DMS53 (cell line): ENCODE results near the gene FAM13A.
"Not testable (repeated sequence)": the region's sequence is repeated elsewhere in the genome, so short reads cannot be mapped to it uniquely, and the experiment has no call there.

ENCODE experiments used
- DNase-seq: peaks from one replicate; lab custom pipeline; 2025; lab: John Stamatoyannopoulos, UW

The FAM13A gene

GRCh38 chr4:89056953-89057398, at the start of gene FAM13A:
Gene FAM13A (minus strand): TSS chr4:89057185. CDS start chr4:89056964, 221 bp downstream.
- peak; percentile 91 for DNase-seq

- DNase-seq = no peak
Observed at GRCh38 chr4:89105726-89106125, 48.7 kb upstream of the FAM13A start.

GRCh38 chr4:89101256-89102161, 44.5 kb upstream of the FAM13A start:
- no peak for DNase-seq

DNA sequence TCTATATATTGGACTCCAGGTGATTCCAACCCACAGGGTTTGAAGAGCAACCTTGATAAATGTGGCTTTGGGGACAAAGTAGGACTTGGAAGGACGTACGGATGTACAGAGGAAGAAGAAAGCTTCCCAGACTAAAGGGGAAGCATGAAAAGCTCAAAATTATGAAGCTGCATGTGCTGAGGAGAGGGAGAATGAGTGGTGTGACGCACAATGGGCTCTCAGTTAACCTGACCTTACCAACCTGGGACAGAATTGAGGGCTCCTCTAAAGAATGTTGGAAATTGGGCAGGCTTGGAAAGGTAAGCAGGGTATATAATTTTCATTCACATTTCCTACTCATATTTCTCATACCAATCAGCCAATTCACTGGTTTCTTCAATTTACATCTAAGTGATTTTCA, 43.9 kb upstream of the FAM13A start:
- no peak for DNase-seq

- no peak for DNase-seq
Observed at GRCh38 chr4:89099471-89099870, 42.5 kb upstream of the FAM13A start.

GRCh38 chr4:89099034-89099433, 42.0 kb upstream of the FAM13A start:
- no peak for DNase-seq

DNA sequence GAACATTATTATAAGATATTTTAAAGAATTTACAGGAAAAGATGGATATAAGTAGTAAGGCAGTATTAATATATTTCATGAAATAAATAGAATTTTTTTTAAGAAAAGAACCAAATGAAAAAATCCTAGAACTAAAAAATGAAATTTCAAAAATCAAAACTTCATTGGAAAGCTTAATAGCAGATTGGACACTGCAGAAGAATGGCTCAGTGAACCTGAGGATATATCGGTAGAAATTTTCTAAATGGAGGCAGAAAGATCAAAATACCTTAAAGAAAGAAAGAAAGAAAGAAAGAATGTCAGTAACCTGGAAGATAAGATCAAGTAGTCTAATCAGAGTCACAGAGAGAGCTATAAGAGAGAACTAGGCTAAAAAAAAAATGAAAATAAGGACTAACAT, 21.3 kb upstream of the FAM13A start:
- no peak for DNase-seq

GRCh38 chr4:89077761-89078160, 20.8 kb upstream of the FAM13A start:
- DNase-seq = no peak

GRCh38 chr4:89072921-89073320, 15.9 kb upstream of the FAM13A start:
- DNase-seq = peak; percentile 72

- no peak for DNase-seq
Observed at GRCh38 chr4:89071311-89071710, 14.3 kb upstream of the FAM13A start.

DNA sequence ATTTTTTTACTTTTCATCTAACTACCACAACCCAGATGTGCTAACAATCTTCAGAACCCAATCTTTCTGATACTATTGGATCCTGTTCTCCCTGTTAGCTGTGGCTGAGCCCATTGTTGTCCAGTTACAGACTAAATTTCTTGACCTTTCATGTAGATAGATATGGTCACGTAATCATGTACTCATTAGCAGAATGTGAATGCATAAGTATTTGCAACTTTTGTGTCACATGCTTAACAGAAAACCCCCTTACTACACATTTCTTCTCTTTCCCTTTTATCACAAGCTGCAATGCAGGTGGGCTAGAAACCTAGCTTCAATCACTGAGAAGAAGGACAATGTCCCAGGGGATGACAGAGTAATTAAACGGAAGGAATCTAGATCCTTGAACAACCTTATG, 13.1 kb upstream of the FAM13A start:
- no peak for DNase-seq

DNA sequence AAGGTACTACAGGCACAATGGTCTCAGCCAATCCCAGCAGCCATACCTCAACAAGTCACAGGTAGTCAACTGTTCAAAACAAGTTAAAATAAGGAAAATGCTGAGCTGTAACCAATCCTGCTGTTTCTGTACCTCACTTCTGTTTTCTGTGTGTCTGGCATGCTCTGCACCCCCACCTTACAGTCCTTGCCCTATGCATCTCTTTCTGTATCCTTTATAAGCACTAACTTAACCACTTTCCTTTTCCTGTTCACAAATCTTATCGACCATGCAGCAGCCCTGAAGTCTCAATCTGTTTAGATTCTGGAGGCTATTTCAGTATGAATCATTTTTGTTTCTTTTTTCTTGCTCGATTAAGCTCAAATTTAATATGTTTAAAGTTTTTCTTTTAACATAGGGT, 12.5 kb upstream of the FAM13A start:
- DNase-seq = no peak

- no peak for DNase-seq
Observed at GRCh38 chr4:89067417-89067816, 10.4 kb upstream of the FAM13A start.

DNA sequence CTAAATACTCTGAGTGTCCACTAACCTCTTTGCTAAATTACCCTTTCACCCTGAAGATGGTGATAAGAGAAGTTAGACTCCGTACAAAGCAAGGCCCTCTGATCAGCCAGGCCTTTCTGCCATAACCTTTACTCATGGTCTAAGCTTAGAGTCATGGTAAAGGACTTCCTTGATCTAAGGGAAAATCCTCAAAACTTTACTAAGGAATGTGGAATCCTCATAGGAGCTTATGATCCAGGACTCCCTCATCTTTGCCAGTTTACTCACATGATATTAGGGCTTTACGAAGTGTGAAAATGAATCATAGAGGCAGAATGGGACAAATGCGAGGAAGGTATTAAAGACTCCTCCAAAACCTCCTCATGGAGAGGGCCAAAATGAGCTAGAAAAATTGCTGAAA, 7.9 kb upstream of the FAM13A start:
- DNase-seq = no peak

GRCh38 chr4:89057844-89058243, 859 bp upstream of the FAM13A start:
- not testable (repeated sequence) for DNase-seq

DNA sequence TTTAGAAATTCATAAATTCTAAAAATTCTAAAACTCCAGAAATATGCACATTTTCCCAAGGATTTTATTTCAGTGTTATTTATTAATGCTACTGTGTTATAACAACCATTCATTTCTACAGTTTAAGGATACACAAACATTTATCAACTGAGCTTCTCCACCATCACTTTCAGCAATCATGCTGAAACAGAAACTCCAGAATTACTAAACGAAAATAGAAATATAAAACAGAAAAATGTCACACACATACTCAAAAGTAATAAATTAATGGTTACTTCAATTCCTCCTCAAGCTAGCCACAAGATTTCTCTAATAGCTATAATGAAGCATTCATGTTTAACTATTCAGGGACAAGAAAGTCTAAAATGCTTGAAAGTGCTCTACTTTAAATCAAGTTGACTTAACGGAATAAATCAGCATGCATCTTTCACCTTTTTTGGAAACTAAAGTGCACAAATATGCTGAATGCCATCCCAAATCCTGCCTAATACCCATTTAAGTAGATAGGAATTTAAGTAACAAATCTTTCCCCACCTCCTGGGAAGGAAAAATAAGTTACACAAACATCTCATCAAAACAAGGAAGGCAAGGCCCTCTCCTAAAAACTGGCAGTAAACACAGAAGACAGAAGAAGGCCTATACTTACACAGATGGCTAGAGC, 563 bp downstream of the FAM13A start:
- DNase-seq = no peak

- DNase-seq = no peak
Observed at GRCh38 chr4:89055157-89056080, 1.6 kb downstream of the FAM13A start.

DNA sequence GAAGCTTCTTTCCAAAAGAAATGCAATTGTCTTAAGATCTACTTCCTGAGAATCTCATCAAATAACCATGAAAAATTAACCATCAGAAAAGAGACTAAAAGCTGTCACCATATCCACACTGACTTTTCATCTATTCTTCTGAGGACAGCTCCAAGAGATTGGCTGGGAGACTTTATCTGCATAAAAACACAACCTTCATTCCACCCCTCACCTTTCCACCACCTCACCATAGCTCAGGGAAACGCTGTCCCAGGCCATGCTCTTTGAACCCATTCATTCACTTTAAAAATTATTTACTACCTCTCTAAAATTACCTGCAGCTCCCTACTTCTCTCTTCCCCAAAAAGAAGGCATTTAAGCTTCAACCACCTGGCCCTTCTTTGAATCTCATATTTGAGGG, 2.4 kb downstream of the FAM13A start:
- no peak for DNase-seq

DNA sequence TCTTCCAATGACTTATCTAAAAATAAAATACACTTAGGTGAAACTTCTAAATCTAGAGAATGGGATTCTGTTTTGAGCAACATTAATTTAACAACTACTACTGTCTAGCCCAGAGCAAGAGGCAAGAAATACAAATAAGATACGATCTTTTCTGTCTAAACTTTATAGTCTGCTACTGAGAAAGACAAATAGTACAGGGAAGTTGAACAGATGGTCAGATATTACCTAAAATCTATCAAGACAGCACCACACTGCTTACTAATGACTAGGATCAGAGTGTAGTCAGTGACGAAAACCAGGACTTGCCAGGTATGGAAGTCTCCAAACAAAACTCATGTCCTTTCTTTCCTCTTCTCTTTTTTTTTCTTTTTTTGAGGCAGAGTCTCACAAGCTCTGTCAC, 7.1 kb downstream of the FAM13A start:
- DNase-seq = no peak

DNA sequence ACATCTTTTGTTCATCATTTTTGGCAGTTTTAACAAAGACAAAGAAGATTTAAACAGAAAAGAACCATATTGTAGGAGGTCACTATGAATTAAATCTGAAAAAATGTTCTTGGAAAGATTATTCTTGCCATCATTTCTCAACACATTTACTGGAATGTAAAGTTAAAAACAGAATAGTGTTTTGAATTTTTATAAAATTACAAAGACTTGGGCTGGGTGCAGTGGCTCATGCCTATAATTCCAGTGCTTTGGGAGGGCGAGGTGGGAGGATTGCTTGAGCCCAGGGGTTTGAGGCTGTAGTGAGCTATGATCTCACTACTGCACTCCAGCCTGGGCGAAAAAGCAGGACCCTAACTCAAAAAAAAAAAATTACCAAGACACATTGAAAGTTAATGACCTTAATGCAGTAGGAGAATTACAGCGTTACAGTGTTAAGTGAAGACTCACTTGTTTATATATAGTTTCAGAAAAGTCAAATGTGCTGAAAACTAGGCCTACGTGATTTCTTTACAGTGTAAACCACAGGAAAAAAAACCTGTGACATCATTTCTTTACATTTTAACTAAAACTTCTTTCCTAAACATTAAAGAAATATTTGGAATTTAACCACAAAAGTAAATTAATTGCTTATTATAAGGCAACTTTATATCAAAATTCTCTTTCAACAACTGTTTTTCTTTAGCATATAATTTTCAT, 7.9 kb downstream of the FAM13A start:
- no peak for DNase-seq

DNA sequence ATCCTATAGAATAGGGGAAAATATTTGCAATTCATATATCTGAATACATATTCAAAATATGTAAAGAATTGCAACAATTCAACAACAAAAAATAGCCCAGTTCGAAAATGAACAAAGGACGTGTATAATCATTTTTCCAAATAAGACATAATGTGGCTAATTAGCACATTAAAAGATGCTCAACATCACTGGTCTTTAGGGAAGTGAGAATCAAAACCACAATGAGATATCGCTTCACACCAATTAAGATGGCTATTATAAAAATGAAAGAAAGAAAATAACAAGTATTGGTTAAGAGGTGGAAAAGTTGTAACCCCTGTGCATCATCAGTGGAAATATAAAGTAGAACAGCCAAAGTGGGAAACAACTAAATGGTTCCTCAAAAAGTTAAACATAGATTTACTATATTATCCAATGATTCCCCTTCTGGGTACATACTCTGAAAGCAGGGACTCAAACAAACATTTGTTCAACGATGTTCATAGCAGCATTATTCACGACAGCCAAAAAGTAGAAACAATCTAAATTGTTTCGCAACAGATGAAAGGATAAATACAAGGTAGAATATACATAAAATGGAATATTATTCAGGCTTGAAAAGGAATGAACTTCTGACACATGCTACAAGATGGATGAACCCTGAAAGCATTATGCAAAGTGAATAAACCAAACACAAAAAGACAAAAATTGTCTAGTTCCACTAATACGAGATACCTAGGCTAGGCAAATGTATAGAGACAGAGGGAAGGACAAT, 12.7 kb downstream of the FAM13A start:
- no peak for DNase-seq
